ENCODE measurements around the gene RHOF. TPM values are rescaled to one million over a fixed set of nuclear protein-coding genes. Genes with fewer than 3 reads are reported as not detected.

RHOF gene
- total and polyA plus RNA-seq, 4 donors: 15.1 to 34.7 (median 24.8) TPM

- Histone ChIP-seq H3K27ac (ENCODE audit: low read depth in 1 of 2, low read length in 1 of 2) (no peak overlapping the region), H3K4me3 (no peak overlapping the region), H3K36me3 (ENCODE audit: control insufficient read depth in 4 of 4, insufficient read depth in 4 of 4, low read length in 4 of 4) (no peaks in the 10 kb centered on the region), H3K9me3 (ENCODE audit: control insufficient read depth in 4 of 4, insufficient read depth in 3 of 4, low read length in 3 of 4) (no peaks in the 10 kb centered on the region), H3K27me3 (ENCODE audit: control insufficient read depth in 3 of 3, insufficient read depth in 3 of 3, low read length in 2 of 3) (no peaks in the 10 kb centered on the region), H3K9ac (ENCODE audit: insufficient read depth in 1 of 2, low read length in 2 of 2) (no peak overlapping the region), H3K4me1 (ENCODE audit: control insufficient read depth in 5 of 5, insufficient read depth in 5 of 5, low read length in 5 of 5) (peaks cover 0 to 9% (median 2%) of the 10 kb centered on the region in 5 donors)
- DNase-seq (peak; percentile 61 to 71 (median 65)), ATAC-seq (ENCODE audit: insufficient read depth, low FRiP score) (peak; percentile 73)
- TF ChIP-seq, protein P1, sequence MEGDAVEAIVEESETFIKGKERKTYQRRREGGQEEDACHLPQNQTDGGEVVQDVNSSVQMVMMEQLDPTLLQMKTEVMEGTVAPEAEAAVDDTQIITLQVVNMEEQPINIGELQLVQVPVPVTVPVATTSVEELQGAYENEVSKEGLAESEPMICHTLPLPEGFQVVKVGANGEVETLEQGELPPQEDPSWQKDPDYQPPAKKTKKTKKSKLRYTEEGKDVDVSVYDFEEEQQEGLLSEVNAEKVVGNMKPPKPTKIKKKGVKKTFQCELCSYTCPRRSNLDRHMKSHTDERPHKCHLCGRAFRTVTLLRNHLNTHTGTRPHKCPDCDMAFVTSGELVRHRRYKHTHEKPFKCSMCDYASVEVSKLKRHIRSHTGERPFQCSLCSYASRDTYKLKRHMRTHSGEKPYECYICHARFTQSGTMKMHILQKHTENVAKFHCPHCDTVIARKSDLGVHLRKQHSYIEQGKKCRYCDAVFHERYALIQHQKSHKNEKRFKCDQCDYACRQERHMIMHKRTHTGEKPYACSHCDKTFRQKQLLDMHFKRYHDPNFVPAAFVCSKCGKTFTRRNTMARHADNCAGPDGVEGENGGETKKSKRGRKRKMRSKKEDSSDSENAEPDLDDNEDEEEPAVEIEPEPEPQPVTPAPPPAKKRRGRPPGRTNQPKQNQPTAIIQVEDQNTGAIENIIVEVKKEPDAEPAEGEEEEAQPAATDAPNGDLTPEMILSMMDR (IDR thresholded peaks at IDR 0.05; ENCODE audit: control extremely low read depth, extremely low read depth): peak; percentile 64
- WGBS, 2 donors: 47 to 51% methylated on average over 14 of the region's 14 CpGs
Observed at GRCh38 chr12:121773011-121773777, 20.3 kb downstream of the RHOF start.

- Histone ChIP-seq H3K4me3 (no peak overlapping the region), H3K9me3 (ENCODE audit: control insufficient read depth in 4 of 4, insufficient read depth in 3 of 4, low read length in 3 of 4) (no peaks in the 10 kb centered on the region), H3K9ac (ENCODE audit: insufficient read depth in 1 of 2, low read length in 2 of 2) (no peak overlapping the region), H3K4me1 (ENCODE audit: control insufficient read depth in 5 of 5, insufficient read depth in 5 of 5, low read length in 5 of 5) (peaks cover 0 to 9% (median 5%) of the 10 kb centered on the region in 5 donors), H3K27ac (ENCODE audit: low read depth in 1 of 2, low read length in 1 of 2) (no peak overlapping the region), H3K27me3 (ENCODE audit: control insufficient read depth in 3 of 3, insufficient read depth in 3 of 3, low read length in 2 of 3) (no peaks in the 10 kb centered on the region), H3K36me3 (ENCODE audit: control insufficient read depth in 4 of 4, insufficient read depth in 4 of 4, low read length in 4 of 4) (peaks cover 0 to under 1% (median 0%) of the 10 kb centered on the region in 4 donors)
- no peak for DNase-seq
- ATAC-seq (ENCODE audit: insufficient read depth, low FRiP score): no peak
- TF ChIP-seq, protein P1 (IDR thresholded peaks at IDR 0.05; ENCODE audit: control extremely low read depth, extremely low read depth): no peak
- WGBS, 2 donors: 87 to 90% methylated on average over 25 of the region's 25 CpGs
Observed at GRCh38 chr12:121770813-121771625, 22.5 kb downstream of the RHOF start.

GRCh38 chr12:121770388-121770787 lies 23.1 kb downstream of the RHOF start:
- H3K4me3 ChIP-seq: no peak overlapping the region
- ATAC-seq (ENCODE audit: insufficient read depth, low FRiP score) (no peak), DNase-seq (peak in 1 of 3 donors; percentile 46)
- H3K9me3 ChIP-seq (ENCODE audit: control insufficient read depth in 4 of 4, insufficient read depth in 3 of 4, low read length in 3 of 4): no peaks in the 10 kb centered on the region
- TF ChIP-seq, protein P1 (IDR thresholded peaks at IDR 0.05; ENCODE audit: control extremely low read depth, extremely low read depth): no peak
- peaks cover 0 to 9% (median 5%) of the 10 kb centered on the region in 5 donors for H3K4me1 ChIP-seq (ENCODE audit: control insufficient read depth in 5 of 5, insufficient read depth in 5 of 5, low read length in 5 of 5)
- no peak overlapping the region for H3K9ac ChIP-seq (ENCODE audit: insufficient read depth in 1 of 2, low read length in 2 of 2)
- no peak overlapping the region for H3K27ac ChIP-seq (ENCODE audit: low read depth in 1 of 2, low read length in 1 of 2)
- H3K36me3 ChIP-seq (ENCODE audit: control insufficient read depth in 4 of 4, insufficient read depth in 4 of 4, low read length in 4 of 4): peaks cover 0 to 3% (median 0%) of the 10 kb centered on the region in 4 donors
- H3K27me3 ChIP-seq (ENCODE audit: control insufficient read depth in 3 of 3, insufficient read depth in 3 of 3, low read length in 2 of 3): no peaks in the 10 kb centered on the region
- 81 to 86% methylated on average over 9 of the region's 9 CpGs for WGBS, 2 donors
